Measurements from ENCODE around the gene DNAJC10.

DNAJC10 gene

GRCh38 chr2:182715892-182716649 lies at the start of gene DNAJC10:
TSS of gene DNAJC10 (plus strand) at chr2:182716257. CDS start at chr2:182718087, 1,830 bp downstream.
- peaks cover 35% of the 10 kb centered on the region for H3K4me1 ChIP-seq (ENCODE audit: insufficient read depth, low read length, poor library complexity, severe bottlenecking)

GRCh38 chr2:182666674-182667314 lies 49.3 kb upstream of the DNAJC10 start:
- Histone ChIP-seq H3K79me2 (ENCODE audit: insufficient read depth, low read length) (no peaks in the 10 kb centered on the region), H2AFZ (ENCODE audit: low read length) (peak overlapping the region; percentile 75), H3K4me2 (ENCODE audit: low read depth, low read length, poor library complexity, severe bottlenecking) (no peak overlapping the region), H3K36me3 (ENCODE audit: insufficient read depth, low read length) (no peaks in the 10 kb centered on the region), H3K9me2 (replicated peaks; ENCODE audit: low read depth, low read length) (no peaks in the 10 kb centered on the region), H3K4me3 (ENCODE audit: low read length, poor library complexity, severe bottlenecking) (no peak overlapping the region), H4K20me1 (ENCODE audit: insufficient read depth, low read length, poor library complexity, severe bottlenecking) (no peaks in the 10 kb centered on the region), H3F3A (ENCODE audit: low read depth) (no peaks in the 10 kb centered on the region), H3K27me3 (ENCODE audit: insufficient read depth, low read length, poor library complexity, severe bottlenecking) (no peaks in the 10 kb centered on the region), H3K4me1 (ENCODE audit: insufficient read depth, low read length, poor library complexity, severe bottlenecking) (no peaks in the 10 kb centered on the region), H3K9ac (ENCODE audit: low read depth, low read length, poor library complexity, severe bottlenecking) (no peak overlapping the region), H3K9me3 (ENCODE audit: insufficient read depth, low read depth, low read length) (no peaks in the 10 kb centered on the region)
- peak; percentile 78 for TF ChIP-seq CTCF (conservative IDR thresholded peaks at IDR 0.05; ENCODE audit: low read length)
- no peak for TF ChIP-seq EZH2phosphoT487 (IDR thresholded peaks at IDR 0.05; ENCODE audit: borderline replicate concordance)

More at GRCh38 chr2:182715892-182716649, at the start of gene DNAJC10:
- peak within 1 kb of the TSS; percentile 91 for H3K4me3 ChIP-seq (ENCODE audit: low read length, poor library complexity, severe bottlenecking)
- H3K79me2 ChIP-seq (ENCODE audit: insufficient read depth, low read length) = peaks cover 16% of the 10 kb centered on the region; the same call in 1 of the 2 replicates
- H3K9ac ChIP-seq (ENCODE audit: low read depth, low read length, poor library complexity, severe bottlenecking) = peak within 1 kb of the TSS; percentile 78
- peaks cover 5% of the 10 kb centered on the region for H4K20me1 ChIP-seq (ENCODE audit: insufficient read depth, low read length, poor library complexity, severe bottlenecking)
- H3F3A ChIP-seq (ENCODE audit: low read depth) = no peaks in the 10 kb centered on the region
- H3K27me3 ChIP-seq (ENCODE audit: insufficient read depth, low read length, poor library complexity, severe bottlenecking) = no peaks in the 10 kb centered on the region
- H3K36me3 ChIP-seq (ENCODE audit: insufficient read depth, low read length) = no peaks in the 10 kb centered on the region
- TF ChIP-seq EZH2phosphoT487 (IDR thresholded peaks at IDR 0.05; ENCODE audit: borderline replicate concordance) (no peak), CTCF (conservative IDR thresholded peaks at IDR 0.05; ENCODE audit: low read length) (no peak)
- no peaks in the 10 kb centered on the region for H3K9me3 ChIP-seq (ENCODE audit: insufficient read depth, low read depth, low read length)
- H3K4me2 ChIP-seq (ENCODE audit: low read depth, low read length, poor library complexity, severe bottlenecking) = peak within 1 kb of the TSS; percentile 82
- H2AFZ ChIP-seq (ENCODE audit: low read length) = peak within 1 kb of the TSS; percentile 95
- no peaks in the 10 kb centered on the region for H3K9me2 ChIP-seq (replicated peaks; ENCODE audit: low read depth, low read length)

GRCh38 chr2:182667315-182667695 lies 48.8 kb upstream of the DNAJC10 start:
- Histone ChIP-seq H3K9me3 (ENCODE audit: insufficient read depth, low read depth, low read length) (no peaks in the 10 kb centered on the region), H3K27me3 (ENCODE audit: insufficient read depth, low read length, poor library complexity, severe bottlenecking) (no peaks in the 10 kb centered on the region), H3K4me2 (ENCODE audit: low read depth, low read length, poor library complexity, severe bottlenecking) (no peak overlapping the region), H3K9me2 (replicated peaks; ENCODE audit: low read depth, low read length) (no peaks in the 10 kb centered on the region), H3K4me3 (ENCODE audit: low read length, poor library complexity, severe bottlenecking) (no peak overlapping the region), H3K9ac (ENCODE audit: low read depth, low read length, poor library complexity, severe bottlenecking) (no peak overlapping the region), H3F3A (ENCODE audit: low read depth) (no peaks in the 10 kb centered on the region), H3K79me2 (ENCODE audit: insufficient read depth, low read length) (no peaks in the 10 kb centered on the region), H3K36me3 (ENCODE audit: insufficient read depth, low read length) (no peaks in the 10 kb centered on the region), H4K20me1 (ENCODE audit: insufficient read depth, low read length, poor library complexity, severe bottlenecking) (no peaks in the 10 kb centered on the region), H3K4me1 (ENCODE audit: insufficient read depth, low read length, poor library complexity, severe bottlenecking) (no peaks in the 10 kb centered on the region), H2AFZ (ENCODE audit: low read length) (peak overlapping the region; percentile 75)
- 0 out of 2 replicates have a peak, but pooled peaks have one; percentile 4 for TF ChIP-seq CTCF (conservative IDR thresholded peaks at IDR 0.05; ENCODE audit: low read length)
- TF ChIP-seq EZH2phosphoT487 (IDR thresholded peaks at IDR 0.05; ENCODE audit: borderline replicate concordance) = no peak
